ENCODE measurements around the gene SH3PXD2A. TPM values are rescaled to one million over a fixed set of nuclear protein-coding genes. Genes with fewer than 3 reads are reported as not detected.

The SH3PXD2A gene
- total RNA-seq, 2 donors from 2014 or later, result 14.6 to 18.2 TPM

DNA sequence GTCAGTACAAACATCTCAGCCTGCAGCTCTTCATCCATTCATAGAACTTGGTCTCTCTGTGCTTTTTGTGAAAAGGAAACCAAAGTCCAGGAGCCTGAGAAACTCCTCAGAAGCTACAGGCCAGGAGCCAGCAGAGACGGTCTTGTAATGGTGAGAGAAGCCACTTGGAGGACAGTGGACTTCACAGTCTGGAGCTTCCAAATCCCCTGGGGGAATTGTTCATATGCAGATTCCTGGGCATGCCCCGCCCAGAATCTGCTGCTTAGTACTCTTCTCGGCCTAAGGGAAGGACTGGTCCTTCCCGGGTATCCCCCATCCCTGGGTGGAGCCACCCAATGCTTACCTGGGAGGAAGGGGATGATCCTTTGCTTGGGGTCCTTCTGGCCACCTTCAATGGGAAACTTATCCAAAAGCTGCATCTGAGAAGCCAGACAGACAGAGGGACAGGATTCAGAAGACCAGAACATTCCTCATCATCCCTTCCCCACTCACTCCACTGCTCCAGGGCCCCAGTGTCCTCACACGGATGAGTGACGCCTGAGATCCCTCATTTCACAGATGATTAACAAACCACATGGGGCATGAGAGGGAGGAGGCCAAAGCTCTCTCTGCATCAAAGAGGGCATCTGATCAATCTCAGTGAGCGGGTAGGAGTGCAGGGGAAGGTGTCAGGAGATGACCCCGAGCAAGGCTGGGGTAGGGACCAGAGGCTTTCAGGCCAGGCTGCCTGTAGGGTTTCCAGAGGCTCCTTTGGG lies 88.4 kb downstream of the SH3PXD2A start:
- no peak overlapping the region for H3K4me3 ChIP-seq
- no peaks in the 10 kb centered on the region for H3K36me3 ChIP-seq
- H3K9me3 ChIP-seq, result no peaks in the 10 kb centered on the region
- TF ChIP-seq, protein P1, sequence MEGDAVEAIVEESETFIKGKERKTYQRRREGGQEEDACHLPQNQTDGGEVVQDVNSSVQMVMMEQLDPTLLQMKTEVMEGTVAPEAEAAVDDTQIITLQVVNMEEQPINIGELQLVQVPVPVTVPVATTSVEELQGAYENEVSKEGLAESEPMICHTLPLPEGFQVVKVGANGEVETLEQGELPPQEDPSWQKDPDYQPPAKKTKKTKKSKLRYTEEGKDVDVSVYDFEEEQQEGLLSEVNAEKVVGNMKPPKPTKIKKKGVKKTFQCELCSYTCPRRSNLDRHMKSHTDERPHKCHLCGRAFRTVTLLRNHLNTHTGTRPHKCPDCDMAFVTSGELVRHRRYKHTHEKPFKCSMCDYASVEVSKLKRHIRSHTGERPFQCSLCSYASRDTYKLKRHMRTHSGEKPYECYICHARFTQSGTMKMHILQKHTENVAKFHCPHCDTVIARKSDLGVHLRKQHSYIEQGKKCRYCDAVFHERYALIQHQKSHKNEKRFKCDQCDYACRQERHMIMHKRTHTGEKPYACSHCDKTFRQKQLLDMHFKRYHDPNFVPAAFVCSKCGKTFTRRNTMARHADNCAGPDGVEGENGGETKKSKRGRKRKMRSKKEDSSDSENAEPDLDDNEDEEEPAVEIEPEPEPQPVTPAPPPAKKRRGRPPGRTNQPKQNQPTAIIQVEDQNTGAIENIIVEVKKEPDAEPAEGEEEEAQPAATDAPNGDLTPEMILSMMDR (IDR thresholded peaks at IDR 0.05), result no peak
- no peaks in the 10 kb centered on the region for H3K27me3 ChIP-seq
- H3K27ac ChIP-seq, result no peak overlapping the region
- DNase-seq (ENCODE audit: low spot score), result no peak
- peaks cover 0 to 40% of the 10 kb centered on the region in 2 donors for H3K4me1 ChIP-seq

DNA sequence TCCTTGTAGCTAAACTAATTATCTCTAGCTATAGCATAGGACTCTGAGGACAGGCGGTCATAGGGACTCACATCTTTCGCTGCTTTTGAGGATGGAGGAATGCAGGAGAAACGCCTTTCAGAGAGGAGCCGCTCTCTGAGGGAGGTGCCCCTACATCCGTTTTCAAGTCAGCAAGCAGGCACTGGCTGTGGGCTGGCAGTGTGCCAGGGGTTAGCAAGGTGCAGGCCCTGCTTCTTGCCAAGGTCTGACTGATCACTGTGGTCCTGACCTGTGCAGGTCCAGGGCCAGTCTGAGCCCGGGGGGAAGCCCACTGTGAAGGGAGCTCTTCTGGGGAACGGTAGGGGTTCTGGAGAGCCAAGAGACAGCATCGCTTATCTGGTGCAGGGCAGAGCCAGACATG lies 89.4 kb downstream of the SH3PXD2A start:
- no peak for DNase-seq (ENCODE audit: low spot score)
- TF ChIP-seq, protein P1 (IDR thresholded peaks at IDR 0.05), result no peak
- H3K36me3 ChIP-seq, result no peaks in the 10 kb centered on the region
- H3K27me3 ChIP-seq, result no peaks in the 10 kb centered on the region
- H3K9me3 ChIP-seq, result no peaks in the 10 kb centered on the region
- no peak overlapping the region for H3K4me3 ChIP-seq
- H3K27ac ChIP-seq, result no peak overlapping the region
- peaks cover 0 to 44% of the 10 kb centered on the region in 2 donors for H3K4me1 ChIP-seq

DNA sequence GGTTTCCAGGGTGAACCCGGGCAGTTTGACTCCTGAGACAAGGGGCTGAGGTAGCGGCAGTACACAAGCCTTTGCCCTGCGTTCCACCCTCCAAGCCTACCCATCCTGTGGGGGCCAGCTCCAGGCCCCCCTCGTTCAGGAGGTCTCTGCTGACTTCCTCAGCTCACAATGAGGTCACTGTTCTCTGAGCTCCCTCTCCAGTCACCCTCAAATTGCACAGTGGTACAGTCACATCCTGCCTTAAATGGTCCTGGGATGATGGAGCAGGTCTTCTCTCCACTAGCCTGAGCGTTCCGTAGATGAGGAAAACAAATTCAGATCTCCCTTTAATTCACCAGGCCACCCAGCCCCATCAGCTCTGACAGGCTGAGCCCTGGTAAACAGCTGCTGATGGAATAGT lies 90.2 kb downstream of the SH3PXD2A start:
- H3K36me3 ChIP-seq, result no peaks in the 10 kb centered on the region
- peaks cover 0 to 52% of the 10 kb centered on the region in 2 donors for H3K4me1 ChIP-seq
- no peak overlapping the region for H3K27ac ChIP-seq
- no peaks in the 10 kb centered on the region for H3K27me3 ChIP-seq
- DNase-seq (ENCODE audit: low spot score), result no peak
- H3K4me3 ChIP-seq, result no peak overlapping the region
- no peaks in the 10 kb centered on the region for H3K9me3 ChIP-seq
- TF ChIP-seq, protein P1 (IDR thresholded peaks at IDR 0.05), result no peak

DNA sequence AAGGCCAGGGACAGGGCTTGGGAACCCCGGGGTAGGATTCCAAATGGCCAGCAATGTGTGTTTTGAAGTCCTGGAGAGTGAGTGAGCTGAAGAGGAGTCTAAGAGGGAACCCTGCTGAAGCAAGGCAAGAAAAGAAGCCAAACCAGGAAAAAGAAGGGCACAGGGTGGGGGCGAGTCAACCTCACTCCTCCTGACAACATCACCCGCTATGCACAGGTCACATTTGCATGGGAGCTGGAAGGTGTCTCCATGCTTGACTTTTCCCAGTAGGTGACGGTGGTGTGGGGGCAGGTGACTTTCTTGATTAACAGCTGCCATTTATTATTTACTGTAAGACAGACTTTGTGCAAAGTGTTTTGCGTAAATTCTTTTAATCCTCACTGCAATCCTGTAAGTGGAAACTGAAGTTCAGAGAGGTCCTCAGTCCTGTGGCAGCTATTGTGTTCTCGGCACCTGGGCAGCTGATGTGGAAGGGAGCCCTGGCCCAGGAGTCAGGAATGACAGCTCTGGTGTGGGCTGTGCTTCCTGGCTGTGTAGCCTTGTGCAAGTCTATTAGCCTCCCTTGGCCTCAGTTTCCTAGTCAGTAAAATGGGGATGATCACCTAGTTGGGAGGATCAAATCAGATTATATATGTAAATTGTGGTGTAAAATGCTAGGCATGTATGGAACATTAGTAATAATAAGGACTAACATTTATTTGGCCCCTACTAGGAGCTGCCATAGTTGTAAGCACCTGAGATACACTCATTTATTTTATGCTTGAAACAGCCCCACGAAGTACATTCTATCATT lies 90.9 kb downstream of the SH3PXD2A start:
- no peak for DNase-seq (ENCODE audit: low spot score)
- no peaks in the 10 kb centered on the region for H3K9me3 ChIP-seq
- TF ChIP-seq, protein P1 (IDR thresholded peaks at IDR 0.05), result no peak
- no peaks in the 10 kb centered on the region for H3K27me3 ChIP-seq
- H3K27ac ChIP-seq, result no peak overlapping the region
- no peaks in the 10 kb centered on the region for H3K36me3 ChIP-seq
- H3K4me1 ChIP-seq, result peaks cover 0 to 59% of the 10 kb centered on the region in 2 donors
- H3K4me3 ChIP-seq, result no peak overlapping the region

DNA sequence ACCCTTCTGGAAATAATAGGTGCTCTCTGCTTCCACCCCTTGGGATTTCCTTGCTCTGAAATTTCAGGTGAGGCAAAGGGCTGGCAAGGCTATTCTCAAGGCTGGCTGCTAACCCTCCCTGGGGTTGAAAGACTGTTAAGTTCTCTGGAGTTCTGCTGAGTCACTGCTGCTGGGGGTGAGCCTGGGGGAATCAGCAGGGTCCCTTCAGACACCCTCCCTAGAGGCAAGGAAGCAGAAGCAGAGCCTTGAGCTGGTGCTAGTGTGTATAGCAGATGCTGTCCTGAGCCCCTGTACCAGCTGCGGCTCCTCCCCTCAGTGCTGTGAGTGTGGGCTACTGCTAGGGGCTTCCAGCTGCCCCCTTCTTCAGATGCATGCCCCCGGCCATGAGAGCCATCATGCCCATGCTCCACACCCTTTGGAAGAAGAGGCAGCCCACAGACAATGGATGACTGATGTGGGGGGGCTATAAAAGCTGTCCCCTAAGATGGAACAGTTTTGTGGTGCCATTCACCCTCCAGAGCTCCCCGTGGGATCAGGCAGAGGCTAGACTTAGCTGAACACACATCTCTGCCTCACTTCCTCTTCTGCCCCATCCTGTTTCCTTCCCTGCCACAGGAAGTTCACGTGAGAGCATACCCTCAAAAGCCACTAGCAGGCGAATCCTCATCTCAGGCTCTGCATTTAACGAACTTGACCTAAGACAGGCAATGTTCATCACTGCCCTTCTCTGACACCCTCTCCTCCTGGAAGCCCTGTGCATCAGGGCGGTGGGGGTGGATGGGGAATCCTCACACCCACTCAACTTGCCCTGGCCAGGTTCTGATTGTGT lies 91.8 kb downstream of the SH3PXD2A start:
- H3K4me3 ChIP-seq, result no peak overlapping the region
- H3K9me3 ChIP-seq, result no peaks in the 10 kb centered on the region
- peak overlapping the region in 1 of 2 donors; percentile 8 for H3K27ac ChIP-seq
- no peaks in the 10 kb centered on the region for H3K27me3 ChIP-seq
- DNase-seq (ENCODE audit: low spot score), result no peak
- TF ChIP-seq, protein P1 (IDR thresholded peaks at IDR 0.05), result no peak
- peaks cover 0 to 68% of the 10 kb centered on the region in 2 donors for H3K4me1 ChIP-seq
- H3K36me3 ChIP-seq, result no peaks in the 10 kb centered on the region

All from right atrium auricular region (tissue), 2 donors.